GM18867 (cell line): ENCODE results near the gene METTL26.

Experiments used
- ATAC-seq: cut with Tn5 transposase; IDR thresholded peaks from one replicate; pipeline ENCODE4 v1.9.1; 2021; ENCODE audit warnings: mild to moderate bottlenecking, moderate library complexity; ENCODE audit not compliant: unreplicated experiment

The METTL26 gene

GRCh38 chr16:641326-642188 lies 5.5 kb upstream of the METTL26 start, which contains the start of gene MCRIP2:
Gene MCRIP2 (plus strand): TSS chr16:641828. CDS start chr16:641992, 164 bp downstream.
- peak; percentile 45 for ATAC-seq

- no peak for ATAC-seq
These were observed 4.5 kb upstream of the METTL26 start for GRCh38 chr16:640614-641013.

GRCh38 chr16:638836-639235 lies 2.7 kb upstream of the METTL26 start:
- no peak for ATAC-seq

GRCh38 chr16:638034-638543 lies 2.0 kb upstream of the METTL26 start:
- no peak for ATAC-seq

GRCh38 chr16:637081-638018 lies 1.2 kb upstream of the METTL26 start:
- ATAC-seq: no peak

GRCh38 chr16:635573-636205 lies 416 bp downstream of the METTL26 start:
- ATAC-seq: peak; percentile 12

GRCh38 chr16:634996-635395 lies 1.1 kb downstream of the METTL26 start:
- ATAC-seq: no peak

GRCh38 chr16:634051-634670 lies 1.9 kb downstream of the METTL26 start:
- no peak for ATAC-seq

GRCh38 chr16:633336-634050 lies 2.6 kb downstream of the METTL26 start:
- ATAC-seq: no peak

GRCh38 chr16:632486-633335 lies 3.4 kb downstream of the METTL26 start:
- ATAC-seq: no peak

GRCh38 chr16:631808-632358 lies 4.2 kb downstream of the METTL26 start:
- no peak for ATAC-seq

GRCh38 chr16:630815-631405 lies 5.2 kb downstream of the METTL26 start, which contains the start of gene WFIKKN1:
Gene WFIKKN1 (plus strand): TSS chr16:630985. CDS start chr16:631254, 269 bp downstream.
- ATAC-seq: no peak

- ATAC-seq: no peak
These were observed 5.8 kb downstream of the METTL26 start for GRCh38 chr16:630249-630814.

- ATAC-seq: no peak
These were observed 6.3 kb downstream of the METTL26 start for GRCh38 chr16:629833-630248.

GRCh38 chr16:629185-629832 lies 6.8 kb downstream of the METTL26 start:
- ATAC-seq: no peak

- ATAC-seq: no peak
These were observed 7.6 kb downstream of the METTL26 start for GRCh38 chr16:628321-629061.
